ENCODE data around the gene ENTPD8. TPM values are rescaled to one million over a fixed set of nuclear protein-coding genes. Genes with fewer than 3 reads are reported as not detected.

The ENTPD8 gene
- polyA plus RNA-seq (2013, experiment 1 of 2; ENCODE audit: insufficient read length): not detected
- not detected for polyA plus RNA-seq (2013, experiment 2 of 2; ENCODE audit: insufficient read length)

- DNase-seq: no peak
Measured at GRCh38 chr9:137441289-137441934, at the start of gene ENTPD8. Gene ENTPD8 (minus strand): TSS chr9:137441357. CDS start chr9:137438285, 3,072 bp downstream.

GRCh38 chr9:137490532-137491186, 49.5 kb upstream of the ENTPD8 start:
- DNase-seq: no peak

GRCh38 chr9:137488906-137489305, 47.7 kb upstream of the ENTPD8 start:
- no peak for DNase-seq

- no peak for DNase-seq
Measured at GRCh38 chr9:137488327-137488653, 47.1 kb upstream of the ENTPD8 start.

- DNase-seq: no peak
Measured at GRCh38 chr9:137487454-137488326, 46.5 kb upstream of the ENTPD8 start.

- DNase-seq: no peak
Measured at GRCh38 chr9:137486545-137487453, 45.6 kb upstream of the ENTPD8 start.

GRCh38 chr9:137486141-137486490, 45.0 kb upstream of the ENTPD8 start:
- no peak for DNase-seq

GRCh38 chr9:137485343-137486140, 44.4 kb upstream of the ENTPD8 start:
- no peak for DNase-seq

GRCh38 chr9:137484551-137485315, 43.6 kb upstream of the ENTPD8 start:
- no peak for DNase-seq

GRCh38 chr9:137482094-137482781, 41.1 kb upstream of the ENTPD8 start:
- no peak for DNase-seq

GRCh38 chr9:137480686-137481683, 39.8 kb upstream of the ENTPD8 start:
- DNase-seq: no peak

- DNase-seq: no peak
Measured at GRCh38 chr9:137479892-137480685, 38.9 kb upstream of the ENTPD8 start.

GRCh38 chr9:137478962-137479861, 38.1 kb upstream of the ENTPD8 start:
- no peak for DNase-seq

GRCh38 chr9:137478613-137478961, 37.4 kb upstream of the ENTPD8 start:
- no peak for DNase-seq

GRCh38 chr9:137477778-137478612, 36.8 kb upstream of the ENTPD8 start:
- DNase-seq: no peak

- DNase-seq: no peak
Measured at GRCh38 chr9:137476856-137477255, 35.7 kb upstream of the ENTPD8 start.

All from fibroblast of skin of scalp (primary cell).